H9 (cell line): ENCODE results near the gene PDE4A. TPM values are rescaled to one million over a fixed set of nuclear protein-coding genes. Genes with fewer than 3 reads are reported as not detected.

ENCODE experiments used
- DNase-seq: peaks from one replicate; pipeline ENCODE4 v3.0.0-alpha.2; 2017
- H2AFZ ChIP-seq: one replicate; pipeline ENCODE4 v1.6.1; 2013; ENCODE audit warnings: mild to moderate bottlenecking, low read length, control low read depth, moderate library complexity
- H2AK5ac ChIP-seq: 2 replicates; pipeline ENCODE4 v1.6.1; 2013; ENCODE audit warnings: low read length, control low read depth, mixed read lengths; ENCODE audit not compliant: insufficient read length
- H2BK120ac ChIP-seq: one replicate; pipeline ENCODE4 v1.6.1; 2013; ENCODE audit warnings: low read depth, mild to moderate bottlenecking, low read length, control low read depth, inconsistent platforms; ENCODE audit not compliant: poor library complexity, severe bottlenecking
- H2BK12ac ChIP-seq: 2 replicates; pipeline ENCODE4 v1.6.1; 2013; ENCODE audit warnings: low read length, control low read depth, mixed read lengths, low read depth; ENCODE audit not compliant: insufficient read length
- H2BK15ac ChIP-seq: 2 replicates; pipeline ENCODE4 v1.6.1; 2013; ENCODE audit warnings: low read depth, low read length, control low read depth
- H2BK20ac ChIP-seq: one replicate; pipeline ENCODE4 v1.6.1; 2013; ENCODE audit warnings: low read depth, mild to moderate bottlenecking, low read length, control low read depth, inconsistent platforms; ENCODE audit not compliant: poor library complexity, severe bottlenecking
- H2BK5ac ChIP-seq: 2 replicates; pipeline ENCODE4 v1.6.1; 2013; ENCODE audit warnings: low read length, control low read depth, mixed read lengths; ENCODE audit not compliant: insufficient read length
- H3K14ac ChIP-seq: 2 replicates; pipeline ENCODE4 v1.6.1; 2013; ENCODE audit warnings: low read length, control low read depth; ENCODE audit not compliant: insufficient read depth
- H3K18ac ChIP-seq: 2 replicates; pipeline ENCODE4 v1.6.1; 2013; ENCODE audit warnings: low read depth, mild to moderate bottlenecking, mixed read lengths, low read length, control low read depth; ENCODE audit not compliant: insufficient read length
- H3K23ac ChIP-seq: 2 replicates; pipeline ENCODE4 v1.6.1; 2013; ENCODE audit warnings: low read length, control low read depth, mixed read lengths, low read depth; ENCODE audit not compliant: insufficient read length
- H3K23me2 ChIP-seq: 2 replicates; pipeline ENCODE4 v1.6.1; 2013; ENCODE audit warnings: low read depth, mild to moderate bottlenecking, mixed read lengths, low read length, control low read depth; ENCODE audit not compliant: insufficient read length, poor library complexity, severe bottlenecking
- H3K27ac ChIP-seq: 2 replicates; pipeline ENCODE4 v1.5.1; 2013; ENCODE audit warnings: low read length, control low read depth, mixed read lengths, low read depth; ENCODE audit not compliant: insufficient read length
- H3K27me3 ChIP-seq: 2 replicates; pipeline ENCODE4 v1.6.1; 2013; ENCODE audit warnings: low read length, control low read depth, inconsistent platforms; ENCODE audit not compliant: insufficient read depth
- H3K4ac ChIP-seq: 2 replicates; pipeline ENCODE4 v1.6.1; 2013; ENCODE audit warnings: low read depth, mild to moderate bottlenecking, control low read depth, inconsistent platforms, low read length, moderate library complexity
- H3K4me1 ChIP-seq: 2 replicates; pipeline ENCODE4 v1.6.1; 2013; ENCODE audit warnings: low read length, control low read depth, inconsistent platforms; ENCODE audit not compliant: insufficient read depth
- H3K4me2 ChIP-seq: 2 replicates; pipeline ENCODE4 v1.6.1; 2013; ENCODE audit warnings: low read length, control low read depth, mixed read lengths; ENCODE audit not compliant: insufficient read length, insufficient read depth
- H3K56ac ChIP-seq: 2 replicates; pipeline ENCODE4 v1.6.1; 2013; ENCODE audit warnings: low read depth, mild to moderate bottlenecking, mixed read lengths, low read length, control low read depth; ENCODE audit not compliant: insufficient read length
- H3K79me1 ChIP-seq: 2 replicates; pipeline ENCODE4 v1.6.1; 2013; ENCODE audit warnings: low read depth, mild to moderate bottlenecking, moderate library complexity, low read length, control low read depth, inconsistent platforms; ENCODE audit not compliant: insufficient read depth, poor library complexity, severe bottlenecking
- H3K79me2 ChIP-seq: 2 replicates; pipeline ENCODE4 v1.6.1; 2013; ENCODE audit warnings: low read length, control low read depth, inconsistent platforms; ENCODE audit not compliant: insufficient read depth
- H3K9ac ChIP-seq: 2 replicates; pipeline ENCODE4 v1.6.1; 2013; ENCODE audit warnings: low read length, control low read depth, mixed read lengths; ENCODE audit not compliant: insufficient read length; ENCODE audit errors: extremely low read depth
- H3K9me3 ChIP-seq: one replicate; pipeline ENCODE4 v1.6.1; 2013; ENCODE audit warnings: low read depth, low read length, inconsistent platforms; ENCODE audit not compliant: control insufficient read depth
- H3T11ph ChIP-seq: one replicate; pipeline ENCODE4 v1.6.1; 2013; ENCODE audit warnings: mild to moderate bottlenecking, low read length, control low read depth, inconsistent platforms
- H4K20me1 ChIP-seq: one replicate; pipeline ENCODE4 v1.6.1; 2013; ENCODE audit not compliant: control insufficient read depth, insufficient read length, insufficient read depth
- H4K5ac ChIP-seq: 2 replicates; pipeline ENCODE4 v1.6.1; 2013; ENCODE audit warnings: low read depth, mild to moderate bottlenecking, mixed read lengths, low read length, control low read depth; ENCODE audit not compliant: insufficient read length
- H4K8ac ChIP-seq: replicated peaks from 2 replicates; pipeline ENCODE4 v1.6.1; 2013; ENCODE audit warnings: low read length, control low read depth, mixed read lengths, low read depth; ENCODE audit not compliant: insufficient read length
- H4K91ac ChIP-seq: 2 replicates; pipeline ENCODE4 v1.6.1; 2013; ENCODE audit warnings: low read depth, mild to moderate bottlenecking, moderate library complexity, mixed read lengths, low read length, control low read depth; ENCODE audit not compliant: insufficient read length
- H3K27ac Mint-ChIP-seq, 3 experiments: 2 replicates in 2 of 3; 3 replicates in 1 of 3; pipeline ENCODE4 v1.8.0; 2020 to 2021; ENCODE audit warnings: mixed read lengths in 3 of 3, mild to moderate bottlenecking in 1 of 3, moderate library complexity in 1 of 3
- H3K27me3 Mint-ChIP-seq: 2 replicates; pipeline ENCODE4 v1.8.0; 2021; ENCODE audit warnings: low read depth, mild to moderate bottlenecking, moderate library complexity, mixed read lengths
- H3K36me3 Mint-ChIP-seq, 3 experiments: 2 replicates in 2 of 3; 3 replicates in 1 of 3; pipeline ENCODE4 v1.8.0; 2020 to 2021; ENCODE audit warnings: low read depth in 3 of 3, mixed read lengths in 3 of 3; ENCODE audit not compliant: insufficient read depth in 1 of 3
- H3K4me1 Mint-ChIP-seq, 2 experiments: 2 replicates each; pipeline ENCODE4 v1.8.0; 2020; ENCODE audit warnings: mixed read lengths in 2 of 2
- H3K4me3 Mint-ChIP-seq, 2 experiments: 2 replicates in 1 of 2; 3 replicates in 1 of 2; pipeline ENCODE4 v1.8.0; 2020 to 2021; ENCODE audit warnings: mild to moderate bottlenecking in 2 of 2, mixed read lengths in 2 of 2, moderate library complexity in 1 of 2
- H3K9me3 Mint-ChIP-seq, 2 experiments: 2 replicates in 1 of 2; 3 replicates in 1 of 2; pipeline ENCODE4 v1.8.0; 2020; ENCODE audit warnings: mild to moderate bottlenecking in 2 of 2, mixed read lengths in 2 of 2, moderate library complexity in 1 of 2
- WGBS: extraction: QIAGEN DNeasy Blood & Tissue Kit; methylation state at CpG from one replicate; pipeline ENCODE4 v1.1.7; 2013; ENCODE audit warnings: missing lambda C conversion rate, low lambda C conversion rate, mixed read lengths; ENCODE audit not compliant: insufficient read length; ENCODE audit errors: extremely low coverage; 5-methylcytosine and 5-hydroxymethylcytosine counted together
- total RNA-seq: library from RNA; stranded (reverse); gene quantifications from 2 replicates; pipeline ENCODE4 v1.2.1, GENCODE V29; 2021
- TF ChIP-seq, protein P1 (sequence below): fragments of 200-600 bp; sonication (generic); conservative IDR thresholded peaks from 3 replicates; pipeline ENCODE4 v1.8.0; 2021; ENCODE audit warnings: antibody characterized with exemption, mild to moderate bottlenecking

Gene PDE4A
- total RNA-seq, 1 experiment from 2014 or later: 8.5 TPM

GRCh38 chr19:10503002-10503789, 82.9 kb downstream of the PDE4A start, which contains the start of gene KEAP1:
TSS of gene KEAP1 (minus strand) at chr19:10503356. CDS start at chr19:10500033, 3,323 bp downstream.
- Histone ChIP-seq H2BK120ac (peak within 1 kb of the TSS; percentile 95), H2BK12ac (peak within 1 kb of the TSS; percentile 30), H3K27ac (no peak within 1 kb of the TSS), H3K79me2 (peaks cover 15% of the 10 kb centered on the region; the same call in 1 of the 2 replicates), H3K56ac (no peak within 1 kb of the TSS), H3K14ac (peak within 1 kb of the TSS; percentile 98), H4K20me1 (no peaks in the 10 kb centered on the region), H3K9me3 (no peaks in the 10 kb centered on the region), H3K4me1 (peaks cover 2% of the 10 kb centered on the region; the same call in 1 of the 2 replicates), H2AK5ac (no peak within 1 kb of the TSS), H3K4me2 (peak within 1 kb of the TSS; percentile 91), H3K23me2 (peaks cover 7% of the 10 kb centered on the region), H4K8ac (no peak within 1 kb of the TSS), H2AFZ (no peak within 1 kb of the TSS), H3K79me1 (peaks cover 2% of the 10 kb centered on the region), H3K4ac (peak within 1 kb of the TSS; percentile 12; the same call in 1 of the 2 replicates), H3K9ac (peak within 1 kb of the TSS; percentile 71), H2BK15ac (no peak within 1 kb of the TSS), H3K27me3 (no peaks in the 10 kb centered on the region), H2BK5ac (no peak within 1 kb of the TSS), H3K18ac (peak within 1 kb of the TSS; percentile 97), H2BK20ac (no peak within 1 kb of the TSS), H3K23ac (no peak within 1 kb of the TSS), H3T11ph (no peak within 1 kb of the TSS), H4K5ac (no peak within 1 kb of the TSS), H4K91ac (peak within 1 kb of the TSS; percentile 96)
- Mint-ChIP-seq H3K27me3 (peaks cover 3% of the 10 kb centered on the region), H3K4me1 (peaks cover 18 to 30% of the 10 kb centered on the region in 2 experiments), H3K27ac (peak within 1 kb of the TSS; percentile 64 to 95 (median 92); a peak in 6 of 7 replicates), H3K4me3 (peak within 1 kb of the TSS; percentile 74 to 88), H3K36me3 (peaks cover 13 to 26% (median 23%) of the 10 kb centered on the region in 3 experiments), H3K9me3 (no peaks in the 10 kb centered on the region)
- TF ChIP-seq, protein P1, sequence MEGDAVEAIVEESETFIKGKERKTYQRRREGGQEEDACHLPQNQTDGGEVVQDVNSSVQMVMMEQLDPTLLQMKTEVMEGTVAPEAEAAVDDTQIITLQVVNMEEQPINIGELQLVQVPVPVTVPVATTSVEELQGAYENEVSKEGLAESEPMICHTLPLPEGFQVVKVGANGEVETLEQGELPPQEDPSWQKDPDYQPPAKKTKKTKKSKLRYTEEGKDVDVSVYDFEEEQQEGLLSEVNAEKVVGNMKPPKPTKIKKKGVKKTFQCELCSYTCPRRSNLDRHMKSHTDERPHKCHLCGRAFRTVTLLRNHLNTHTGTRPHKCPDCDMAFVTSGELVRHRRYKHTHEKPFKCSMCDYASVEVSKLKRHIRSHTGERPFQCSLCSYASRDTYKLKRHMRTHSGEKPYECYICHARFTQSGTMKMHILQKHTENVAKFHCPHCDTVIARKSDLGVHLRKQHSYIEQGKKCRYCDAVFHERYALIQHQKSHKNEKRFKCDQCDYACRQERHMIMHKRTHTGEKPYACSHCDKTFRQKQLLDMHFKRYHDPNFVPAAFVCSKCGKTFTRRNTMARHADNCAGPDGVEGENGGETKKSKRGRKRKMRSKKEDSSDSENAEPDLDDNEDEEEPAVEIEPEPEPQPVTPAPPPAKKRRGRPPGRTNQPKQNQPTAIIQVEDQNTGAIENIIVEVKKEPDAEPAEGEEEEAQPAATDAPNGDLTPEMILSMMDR: no peak
- WGBS: no CpG with 5 or more reads among the region's 73 CpGs
- peak; percentile 55 for DNase-seq
